ENCODE measurements around the gene TXNDC8.

DNA sequence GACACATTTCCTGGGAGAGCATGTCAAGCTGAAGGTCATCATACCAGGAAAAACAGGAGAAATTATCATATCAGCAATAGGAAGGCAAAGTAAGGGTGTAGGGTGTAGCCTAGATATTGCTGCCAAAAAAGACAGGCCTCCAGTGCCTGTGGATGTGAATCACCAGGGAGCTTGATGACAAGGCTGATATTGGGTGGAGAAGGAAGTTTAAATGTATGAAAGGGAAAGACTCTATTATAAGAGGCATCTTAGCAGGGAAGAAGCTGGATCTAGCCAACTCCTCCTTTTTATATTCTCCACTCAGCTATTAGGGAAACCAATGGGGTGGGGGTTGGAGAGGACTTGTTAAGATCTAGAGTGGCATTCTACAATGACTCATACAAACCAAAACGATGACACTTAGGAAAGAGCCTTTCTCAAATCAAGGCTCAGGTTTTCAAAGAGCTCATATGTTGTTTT, 13.4 kb upstream of the TXNDC8 start:
- TF ChIP-seq, protein P1, sequence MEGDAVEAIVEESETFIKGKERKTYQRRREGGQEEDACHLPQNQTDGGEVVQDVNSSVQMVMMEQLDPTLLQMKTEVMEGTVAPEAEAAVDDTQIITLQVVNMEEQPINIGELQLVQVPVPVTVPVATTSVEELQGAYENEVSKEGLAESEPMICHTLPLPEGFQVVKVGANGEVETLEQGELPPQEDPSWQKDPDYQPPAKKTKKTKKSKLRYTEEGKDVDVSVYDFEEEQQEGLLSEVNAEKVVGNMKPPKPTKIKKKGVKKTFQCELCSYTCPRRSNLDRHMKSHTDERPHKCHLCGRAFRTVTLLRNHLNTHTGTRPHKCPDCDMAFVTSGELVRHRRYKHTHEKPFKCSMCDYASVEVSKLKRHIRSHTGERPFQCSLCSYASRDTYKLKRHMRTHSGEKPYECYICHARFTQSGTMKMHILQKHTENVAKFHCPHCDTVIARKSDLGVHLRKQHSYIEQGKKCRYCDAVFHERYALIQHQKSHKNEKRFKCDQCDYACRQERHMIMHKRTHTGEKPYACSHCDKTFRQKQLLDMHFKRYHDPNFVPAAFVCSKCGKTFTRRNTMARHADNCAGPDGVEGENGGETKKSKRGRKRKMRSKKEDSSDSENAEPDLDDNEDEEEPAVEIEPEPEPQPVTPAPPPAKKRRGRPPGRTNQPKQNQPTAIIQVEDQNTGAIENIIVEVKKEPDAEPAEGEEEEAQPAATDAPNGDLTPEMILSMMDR (IDR thresholded peaks at IDR 0.05): no peak
- no peak for TF ChIP-seq EZH2 (IDR thresholded peaks at IDR 0.05; ENCODE audit: borderline replicate concordance, insufficient read depth, low read depth, low read length, poor library complexity, severe bottlenecking)
